HG03064 (cell line): Measurements from ENCODE around the gene SPOCK2.
"Not testable (repeated sequence)": the region's sequence is repeated elsewhere in the genome, so short reads cannot be mapped to it uniquely, and the experiment has no call there.

Experiments used
- ATAC-seq: cut with Tn5 transposase; IDR thresholded peaks from one replicate; pipeline ENCODE4 v1.9.1; 2021; ENCODE audit warnings: low read depth; ENCODE audit not compliant: unreplicated experiment

Gene SPOCK2

DNA sequence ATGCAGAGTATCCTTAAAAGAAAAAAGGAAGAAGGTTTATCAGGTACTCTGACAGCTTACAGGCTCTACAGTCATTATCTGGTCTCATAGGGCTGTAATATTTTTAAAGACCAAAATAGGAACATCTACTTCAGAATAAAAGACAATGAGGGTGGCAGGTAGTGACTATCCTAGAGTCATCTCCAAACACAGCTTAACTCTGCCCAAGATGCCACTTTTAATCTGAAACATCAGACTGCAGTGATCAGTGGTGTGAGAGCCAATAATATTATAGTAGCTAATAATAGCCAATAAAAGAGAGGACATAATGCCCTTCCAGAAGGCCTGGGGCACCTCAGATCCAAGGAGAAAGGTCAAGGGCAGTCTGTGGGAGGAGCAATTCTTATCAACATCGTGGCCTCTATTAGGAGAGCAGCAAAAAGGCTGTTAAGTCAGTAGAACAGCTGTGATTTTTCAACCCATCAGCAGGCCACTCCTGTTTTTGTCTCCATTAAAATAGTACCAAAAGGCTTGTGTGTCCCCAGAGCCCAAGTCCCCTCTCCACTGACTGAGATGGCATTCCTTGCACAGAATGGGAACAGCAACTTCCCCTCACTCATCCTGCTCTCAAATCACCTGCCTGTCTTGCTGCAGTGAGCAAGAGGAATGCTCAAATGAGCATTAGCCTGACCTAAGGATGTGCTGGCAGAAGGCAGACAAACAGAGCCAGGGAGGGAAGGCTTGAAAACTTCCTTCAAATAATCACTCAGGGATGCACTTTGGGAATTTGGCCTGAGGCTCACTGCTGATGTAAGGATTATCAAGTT lies 20.7 kb upstream of the SPOCK2 start:
- no peak for ATAC-seq

DNA sequence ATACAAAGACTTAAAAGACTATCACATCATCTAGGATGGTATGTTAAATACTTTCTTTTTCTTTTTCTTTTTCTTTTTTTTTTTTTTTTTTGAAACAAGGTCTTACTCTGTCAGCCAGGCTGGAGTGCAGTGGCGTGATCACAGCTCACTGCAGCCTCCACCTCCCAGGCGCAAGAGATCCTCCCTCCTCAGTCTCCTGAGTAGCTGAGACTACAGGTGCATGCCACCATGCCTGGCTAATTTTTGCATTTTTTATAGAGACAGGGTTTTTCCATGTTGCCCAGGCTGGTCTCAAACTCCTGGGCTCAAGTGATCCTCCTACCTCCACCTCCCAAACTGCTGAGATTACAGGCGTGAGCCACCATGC lies 19.6 kb upstream of the SPOCK2 start:
- not testable (repeated sequence) for ATAC-seq

DNA sequence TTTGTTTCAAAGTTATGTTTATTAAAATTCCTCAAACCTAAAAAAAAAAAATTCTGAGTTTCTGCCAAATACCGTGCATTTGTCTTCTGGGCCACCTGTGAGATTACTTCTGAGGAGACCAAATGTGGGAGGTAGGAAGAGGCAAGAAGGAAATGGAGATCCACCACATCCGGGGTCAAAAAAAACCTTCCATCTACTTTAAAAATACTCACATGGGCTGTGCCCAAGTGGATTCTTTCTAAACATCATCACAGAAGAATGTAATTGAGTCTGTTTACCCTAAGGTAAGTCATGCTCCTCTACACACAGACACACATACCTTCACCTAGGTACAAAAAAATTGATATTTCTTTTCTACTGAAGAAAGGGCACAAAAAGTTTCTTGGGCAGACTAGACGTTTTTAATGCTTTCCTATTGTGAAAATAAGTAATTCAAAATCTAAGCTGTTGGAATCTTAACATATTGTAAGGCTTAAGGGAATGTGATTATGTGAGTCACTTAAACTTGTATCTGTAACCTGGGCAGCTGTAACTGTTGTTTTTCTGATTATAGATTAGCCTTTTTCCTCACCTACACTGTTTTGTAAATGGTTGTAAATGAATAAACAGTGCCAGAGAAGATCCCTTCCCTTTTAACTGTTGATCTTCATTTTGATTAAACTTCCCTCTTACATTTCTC lies 19.1 kb upstream of the SPOCK2 start:
- no peak for ATAC-seq

DNA sequence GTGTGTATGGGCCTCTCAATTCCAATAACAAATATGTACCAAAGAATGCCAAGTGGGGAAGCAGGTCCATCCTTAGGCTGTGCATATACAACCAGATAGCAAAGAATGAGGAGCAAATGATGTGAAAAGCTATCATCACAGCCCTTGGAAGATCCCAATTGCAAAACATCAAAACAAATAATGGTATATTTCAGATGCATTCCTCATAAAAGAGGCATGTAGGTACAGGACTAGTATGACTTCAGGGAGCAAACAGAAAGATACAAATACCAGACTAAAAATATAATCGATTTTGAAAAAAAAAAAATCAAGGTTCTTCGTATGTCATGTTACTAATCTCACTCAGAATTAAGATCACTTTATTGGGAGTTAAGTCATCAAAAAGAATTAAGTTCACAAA lies 18.5 kb upstream of the SPOCK2 start:
- no peak for ATAC-seq

DNA sequence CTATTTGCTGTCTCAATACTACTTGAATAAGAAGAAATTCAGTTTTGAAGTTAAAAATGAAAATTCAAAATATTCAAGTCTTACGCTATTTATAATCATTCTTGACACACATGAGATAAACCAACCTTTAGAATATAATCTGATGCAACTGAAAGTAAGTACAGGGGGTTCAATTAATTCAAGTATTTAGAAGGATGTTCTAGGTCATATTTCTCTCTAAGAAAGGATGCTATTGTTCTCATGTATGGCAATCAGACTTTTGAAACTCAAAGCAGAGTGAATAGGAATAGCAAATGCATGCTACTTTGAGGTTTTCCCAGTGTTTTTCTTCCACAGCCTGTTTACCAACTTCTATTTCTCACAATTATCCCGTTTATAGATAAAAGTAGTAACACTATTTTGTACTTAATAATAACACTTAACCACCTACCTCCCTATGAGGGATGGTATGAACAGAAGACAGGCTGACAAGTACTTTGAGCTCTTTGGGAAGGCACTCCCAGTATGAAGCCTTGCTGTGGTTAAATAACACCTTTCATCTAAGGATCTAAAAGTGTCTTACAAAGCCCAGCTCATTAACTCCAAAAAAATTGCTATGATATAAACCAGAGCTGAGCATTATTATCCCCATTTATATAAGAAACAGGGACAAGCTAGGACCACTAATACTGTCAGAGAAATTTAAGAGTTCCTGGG lies 18.0 kb upstream of the SPOCK2 start:
- ATAC-seq: no peak

DNA sequence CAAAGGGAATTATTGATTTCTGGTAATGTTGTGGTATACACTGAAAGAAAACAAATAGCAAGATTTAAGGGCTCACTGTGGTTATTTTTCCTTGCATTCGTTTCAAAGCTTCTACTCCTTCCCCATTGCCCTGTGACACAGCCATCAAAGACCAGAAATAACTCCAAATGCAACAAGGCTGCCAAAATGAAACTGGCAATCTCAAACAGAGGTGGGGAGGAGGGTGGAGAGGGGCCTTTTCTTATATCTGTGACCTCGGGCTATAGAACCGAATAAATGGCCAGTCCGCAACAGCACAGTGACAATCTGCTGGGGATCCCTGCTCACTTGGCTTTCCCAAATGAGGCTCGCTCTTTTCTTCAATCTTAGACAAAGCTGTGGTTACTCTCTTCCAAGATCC lies 17.4 kb upstream of the SPOCK2 start:
- no peak for ATAC-seq

DNA sequence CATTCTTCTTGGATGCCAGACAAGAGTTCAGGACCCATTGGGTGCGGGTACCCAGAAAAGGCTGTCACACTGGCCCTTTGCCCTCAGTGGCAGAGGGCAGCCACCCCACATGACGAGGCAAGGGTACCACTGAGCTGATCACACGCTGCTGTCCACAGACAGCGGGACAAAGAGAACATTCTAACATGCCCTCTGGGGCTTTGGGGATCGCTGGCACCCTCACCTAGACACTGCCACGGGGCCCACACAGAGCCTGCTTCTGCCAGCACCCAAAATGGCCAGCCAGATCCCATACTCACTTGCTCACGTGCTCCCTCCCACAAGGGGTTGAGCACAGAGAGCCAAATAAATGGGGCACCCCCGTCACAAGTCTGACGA lies 16.7 kb upstream of the SPOCK2 start:
- no peak for ATAC-seq

DNA sequence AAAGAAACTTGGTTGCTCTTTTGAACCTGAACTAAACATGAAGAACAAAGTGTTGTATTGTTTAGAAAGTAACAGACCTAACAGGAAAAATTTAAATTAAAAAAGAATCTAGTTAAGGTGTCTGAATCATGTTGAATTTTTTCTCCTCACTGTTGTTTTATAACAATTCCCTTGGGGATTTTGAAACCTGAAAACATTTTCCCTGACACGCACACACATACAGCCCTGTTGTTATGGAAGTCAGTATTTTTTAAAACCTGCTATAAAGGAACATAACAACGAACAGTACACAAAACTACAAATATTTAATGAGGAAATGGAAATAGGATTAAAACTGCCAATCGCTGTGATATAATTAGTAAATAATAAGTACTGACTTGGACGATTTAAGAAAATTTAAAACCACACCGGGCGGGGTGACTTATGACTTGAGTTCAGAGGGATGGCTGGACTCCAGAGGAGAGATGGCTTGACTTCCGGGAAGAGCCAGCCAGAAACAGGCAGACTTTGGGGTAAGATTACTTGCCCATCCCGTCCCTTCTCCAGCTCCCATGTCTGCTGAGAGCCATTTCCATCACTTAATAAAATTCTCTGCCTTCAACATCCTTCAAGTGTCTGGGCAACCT lies 16.2 kb upstream of the SPOCK2 start:
- ATAC-seq: no peak

DNA sequence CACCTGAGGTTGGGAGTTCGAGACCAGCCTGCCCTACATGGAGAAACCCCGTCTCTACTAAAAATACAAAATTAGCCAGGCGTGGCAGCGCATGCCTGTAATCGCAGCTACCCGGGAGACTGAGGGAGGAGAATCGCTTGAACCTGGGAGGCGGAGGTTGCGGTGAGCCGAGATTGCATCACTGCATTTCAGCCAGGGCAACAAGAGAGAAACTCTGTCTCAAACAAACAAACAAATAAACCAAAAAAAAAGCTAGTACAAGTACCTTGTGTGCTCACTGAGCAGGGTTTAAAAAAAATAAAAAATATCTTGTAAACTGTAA lies 11.2 kb upstream of the SPOCK2 start:
- no peak for ATAC-seq

DNA sequence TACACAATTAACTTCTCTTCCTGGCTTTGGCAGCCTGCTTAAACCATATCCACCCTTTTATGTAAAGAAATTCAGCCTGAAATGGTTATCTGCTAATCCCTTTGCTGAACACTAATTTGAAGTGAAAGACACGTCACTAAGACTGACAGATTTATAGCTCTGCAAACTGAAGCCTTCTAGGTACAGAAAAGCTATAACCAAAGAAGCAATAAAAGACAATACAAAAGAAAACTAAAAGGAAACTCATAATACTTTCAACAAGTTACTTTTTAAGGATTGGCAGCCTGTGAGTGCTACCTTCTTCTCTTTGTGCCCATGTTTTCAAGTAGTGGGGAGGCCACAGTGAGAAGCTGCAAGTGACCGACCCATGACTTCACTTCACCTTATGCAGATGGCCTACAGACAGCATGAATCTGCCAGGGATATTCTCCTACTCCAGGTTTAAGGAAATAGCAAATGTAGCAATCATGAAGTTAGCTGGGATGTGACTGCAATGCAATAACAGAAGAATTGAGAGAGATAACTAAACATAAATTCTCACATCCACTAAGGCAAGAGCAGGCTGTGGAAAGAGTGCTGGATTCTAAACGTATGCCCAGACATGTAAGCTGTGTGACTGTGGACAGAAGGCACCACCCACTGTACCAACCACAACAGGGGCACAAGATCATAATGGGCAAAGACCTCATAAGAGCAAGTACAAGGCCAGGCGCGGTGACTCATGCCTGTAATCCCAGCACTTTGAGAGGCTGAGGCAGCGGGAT lies 10.7 kb upstream of the SPOCK2 start:
- no peak for ATAC-seq

DNA sequence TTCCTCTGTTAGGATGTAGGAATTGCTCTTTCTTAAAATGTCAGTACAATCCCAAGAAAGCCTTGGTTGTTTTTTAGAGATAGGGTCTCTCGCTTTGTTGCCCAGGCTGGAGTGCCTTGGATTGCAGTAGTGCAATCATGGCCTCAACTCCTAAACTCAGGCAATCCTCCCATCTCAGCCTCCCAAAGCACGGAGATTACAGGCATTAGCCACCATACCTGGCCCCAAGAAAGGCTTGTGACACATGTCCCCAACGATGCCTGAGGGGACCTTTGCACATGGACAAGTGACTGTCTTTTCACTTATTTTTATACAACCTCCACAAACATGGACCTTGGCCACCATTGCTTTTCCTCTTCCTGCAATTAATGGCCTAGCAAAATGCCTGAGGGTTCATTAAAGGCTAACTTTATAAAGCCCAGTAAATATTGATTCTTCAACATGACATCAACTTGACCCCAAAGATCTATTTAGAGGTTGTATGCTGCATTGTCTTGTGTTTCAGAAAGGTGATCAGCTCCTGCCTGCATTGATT lies 10.0 kb upstream of the SPOCK2 start:
- no peak for ATAC-seq

DNA sequence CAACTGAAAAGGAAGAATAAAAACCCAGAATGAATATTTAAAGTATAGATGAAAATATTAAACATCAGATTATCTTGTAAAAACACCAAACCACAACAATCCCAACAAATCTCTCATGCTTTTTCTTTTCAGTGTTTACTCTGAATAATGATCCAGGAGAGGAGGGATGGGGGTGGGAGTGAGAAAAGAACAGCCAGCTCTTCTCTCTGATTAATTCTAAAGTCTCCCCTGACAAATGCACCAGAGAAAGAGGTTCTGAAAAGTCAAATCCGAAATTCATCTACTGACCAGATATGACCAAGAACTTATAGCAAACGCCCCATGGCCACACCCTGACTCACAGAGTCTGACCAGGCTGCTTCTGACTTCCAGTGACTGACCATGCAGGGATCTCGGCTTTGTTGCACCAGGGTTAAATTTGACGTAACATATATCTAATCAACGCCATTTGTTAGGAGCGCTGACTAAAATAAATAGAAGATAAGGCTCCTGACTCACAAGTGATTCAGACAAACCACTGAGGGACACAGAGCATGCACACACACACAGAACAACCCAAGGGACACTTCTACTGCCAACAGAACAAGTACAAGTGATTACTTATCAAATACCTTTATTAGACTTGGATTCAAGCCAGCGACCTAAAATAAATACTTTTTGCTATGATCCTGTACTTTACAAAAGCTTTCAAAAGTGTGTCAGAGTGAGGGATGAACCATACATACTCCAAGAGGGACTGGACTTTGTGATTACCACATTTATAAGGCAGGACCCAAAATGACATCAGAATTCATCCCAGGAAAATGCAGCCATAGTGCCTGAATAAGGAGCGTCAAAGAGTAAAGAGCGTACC lies 9.3 kb upstream of the SPOCK2 start:
- ATAC-seq: no peak

DNA sequence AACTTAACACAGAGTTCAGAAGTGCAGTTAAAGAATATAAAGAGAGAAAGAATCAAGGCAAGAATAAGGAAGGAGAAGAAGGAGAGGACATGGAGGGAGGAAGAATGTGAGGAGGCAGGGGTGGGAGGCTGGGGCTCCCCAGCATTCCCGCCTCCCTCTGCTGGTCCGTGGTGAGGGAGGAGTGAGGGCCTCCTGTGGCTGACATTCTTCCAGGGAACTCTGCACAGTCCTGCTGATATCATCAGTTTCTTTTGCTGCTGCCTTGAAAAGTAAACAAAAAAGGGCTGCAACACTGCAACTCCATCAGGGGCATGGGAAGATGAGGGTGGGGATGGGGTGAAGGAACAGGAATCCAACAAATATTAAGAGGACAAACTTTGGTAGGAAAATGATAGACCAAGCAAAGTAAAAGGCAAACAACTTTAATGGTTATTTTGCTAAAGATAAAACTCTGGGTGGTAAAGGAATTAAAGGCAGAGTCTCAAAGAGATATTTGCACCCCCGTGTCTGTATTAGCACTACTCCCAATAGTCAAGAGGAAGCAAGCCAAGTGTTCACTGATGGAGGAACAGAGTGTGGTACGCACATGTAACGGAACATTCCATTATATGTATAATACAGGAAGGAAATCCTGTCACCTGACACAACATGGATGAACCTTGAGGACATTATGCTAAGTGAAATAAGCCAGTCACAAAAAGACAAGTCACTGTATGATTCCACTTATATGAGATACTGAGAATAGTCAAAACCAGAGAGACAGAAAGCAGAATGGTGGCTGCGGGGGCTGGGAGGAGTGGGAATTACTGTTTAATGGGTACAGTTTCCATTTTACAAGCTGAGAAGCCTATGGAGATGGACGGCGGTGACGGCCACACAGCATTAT lies 8.0 kb upstream of the SPOCK2 start:
- no peak for ATAC-seq

DNA sequence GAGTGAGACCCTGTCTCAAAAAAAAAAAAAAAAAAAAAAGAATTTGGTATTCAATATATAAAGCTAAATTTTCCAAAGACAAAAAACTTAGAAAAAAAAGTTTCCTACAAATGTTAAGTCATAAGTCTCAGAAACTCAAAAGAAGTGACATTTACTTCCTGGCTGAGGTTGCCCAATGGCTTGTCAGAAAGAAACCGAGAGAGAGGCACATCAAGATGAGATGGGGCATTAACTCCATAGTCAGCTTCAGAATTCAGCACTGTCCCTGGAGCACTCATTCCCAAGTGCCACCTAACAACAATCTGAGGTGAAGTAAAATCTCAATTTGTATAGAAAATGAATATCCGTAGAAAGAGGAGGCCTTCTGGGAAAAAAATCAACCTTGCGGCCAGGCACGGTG lies 6.8 kb upstream of the SPOCK2 start:
- no peak for ATAC-seq

DNA sequence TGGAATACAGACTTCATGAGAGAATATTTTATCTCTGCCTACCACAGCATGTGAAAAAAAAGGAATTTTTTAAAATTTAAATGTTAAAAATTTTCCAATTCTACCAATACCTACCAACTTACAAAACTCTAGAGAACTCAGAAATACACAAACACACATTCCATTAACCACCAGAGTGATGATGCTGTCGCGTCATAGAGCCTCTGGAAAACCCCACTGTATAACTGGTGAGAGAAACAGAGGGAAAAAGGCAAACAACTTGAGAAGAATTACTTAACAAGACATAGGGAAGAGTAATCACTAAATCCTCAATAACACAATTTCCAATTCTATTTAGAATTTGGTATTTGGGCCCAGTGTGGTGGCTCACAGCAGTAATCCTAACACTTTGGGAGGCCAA lies 6.2 kb upstream of the SPOCK2 start:
- no peak for ATAC-seq

DNA sequence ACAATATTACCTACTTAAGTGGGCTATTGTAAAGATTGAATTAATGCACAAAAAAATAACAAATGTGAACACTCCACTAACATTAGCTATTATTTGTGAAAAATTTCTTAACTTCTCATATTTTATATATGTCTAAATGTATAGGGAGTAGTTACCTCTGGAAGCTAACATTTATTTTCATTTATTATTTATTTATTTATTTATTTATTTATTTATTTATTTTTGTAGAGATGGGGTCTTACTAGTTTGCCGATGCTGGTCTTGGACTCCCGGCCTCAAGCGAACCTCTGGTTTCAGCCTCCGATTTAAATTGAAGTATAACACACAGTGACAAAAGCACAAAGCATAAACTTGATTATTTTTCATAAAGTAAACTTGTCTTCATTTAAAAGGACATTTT lies 5.1 kb upstream of the SPOCK2 start:
- ATAC-seq: no peak

DNA sequence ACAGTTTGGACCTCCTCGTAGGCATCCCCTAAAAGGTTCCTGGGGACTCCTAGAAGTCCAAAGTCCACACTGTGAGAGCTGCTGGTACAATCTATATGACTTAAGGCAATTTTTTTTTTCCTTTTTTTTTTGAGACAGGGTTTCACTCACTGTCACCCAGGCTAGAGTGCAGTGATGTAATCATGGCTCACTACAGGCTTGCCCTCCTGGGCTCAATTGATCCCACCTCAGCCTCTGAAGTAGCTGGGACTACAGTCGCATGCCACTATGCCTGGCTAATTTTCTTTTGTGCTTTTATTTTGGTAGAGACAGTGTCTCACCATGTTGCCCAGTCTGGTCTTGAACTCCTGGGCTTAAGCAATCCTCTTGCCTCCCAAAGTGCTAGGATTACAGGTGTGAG lies 4.6 kb upstream of the SPOCK2 start:
- no peak for ATAC-seq

DNA sequence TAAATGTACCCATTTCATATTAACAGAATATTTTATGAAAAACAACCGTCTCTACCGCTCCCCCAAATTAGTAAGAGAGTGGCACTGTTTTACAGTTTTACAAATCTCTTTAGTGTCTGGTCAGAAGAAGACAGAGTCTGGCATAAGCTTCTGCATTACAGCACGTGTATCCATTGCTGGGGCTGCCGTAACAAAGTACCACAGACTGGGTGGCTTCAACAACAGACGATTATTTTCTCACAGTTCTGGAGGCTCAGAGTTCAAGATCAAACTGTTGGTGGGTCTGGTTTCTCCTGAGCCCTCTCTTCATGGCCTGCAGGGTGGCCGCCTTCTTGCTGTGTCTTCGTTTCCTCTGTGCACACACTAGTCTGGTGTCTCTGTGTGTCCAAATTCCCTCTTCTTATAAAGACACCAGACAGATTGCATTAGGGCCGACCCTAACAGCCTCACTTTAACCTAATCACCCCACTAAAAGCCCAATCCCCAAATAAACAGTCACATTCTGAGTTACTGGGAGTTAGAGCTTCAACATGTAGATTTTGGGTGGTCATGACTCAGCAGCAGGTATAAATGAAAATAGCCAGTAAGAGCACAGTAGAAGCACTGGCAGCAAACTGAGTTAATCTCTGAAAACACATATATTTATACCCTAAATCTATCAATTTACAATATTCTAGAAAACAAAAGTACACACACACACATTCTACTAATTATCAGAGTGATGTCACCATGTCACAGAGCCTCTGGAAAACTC lies 4.0 kb upstream of the SPOCK2 start:
- ATAC-seq: no peak
